ENCODE measurements around the gene MINK1. TPM values are rescaled to one million over a fixed set of nuclear protein-coding genes. Genes with fewer than 3 reads are reported as not detected.
A peak's percentile ranks its signal among the peaks of the same experiment; 100 is the strongest.

The MINK1 gene
- total and polyA plus RNA-seq, 2 of the 8 experiments (the other 6 are each of a cell fraction or from before 2014, with no cell fraction given): 26.9 to 77.7 TPM

DNA sequence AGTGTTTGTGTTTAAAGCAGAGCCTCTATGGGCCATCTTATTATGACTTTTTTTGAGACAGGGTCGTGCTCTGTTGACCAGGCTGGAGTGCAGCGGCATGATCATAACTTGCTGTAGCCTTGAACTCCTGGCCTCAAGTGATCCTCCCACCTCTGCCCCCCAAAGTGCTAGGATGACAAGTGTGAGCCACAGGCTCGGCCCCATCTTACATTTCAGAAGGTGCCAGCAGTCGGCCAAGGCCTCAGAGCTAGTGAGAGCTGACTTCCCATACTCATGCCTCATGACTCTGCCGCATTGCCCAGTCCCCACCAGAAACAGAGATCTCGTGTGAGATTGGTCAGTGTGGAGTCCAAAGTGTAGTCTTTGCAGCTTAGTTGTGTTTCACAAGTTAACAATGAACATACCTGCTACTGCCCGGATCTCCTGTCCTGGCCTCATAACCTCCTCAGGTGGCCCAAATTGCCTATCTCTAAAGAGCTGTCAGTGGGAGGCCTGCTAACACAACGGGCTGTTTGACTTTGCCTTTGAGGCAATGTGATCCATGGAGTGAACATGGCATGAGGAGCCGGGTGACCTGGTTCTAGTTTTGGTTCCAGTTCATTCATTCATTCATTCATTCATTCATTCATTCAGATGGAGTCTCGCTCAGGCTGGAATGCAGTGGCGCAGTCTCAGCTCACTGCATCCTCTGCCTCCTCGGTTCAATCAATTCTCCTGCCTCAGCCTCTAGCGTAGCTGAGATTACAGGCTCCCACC is 13.7 kb downstream of the MINK1 start:
- Histone ChIP-seq H3K4me3 (ENCODE audit: extremely low read depth in 1 of 4, insufficient read depth in 2 of 4, low read depth in 3 of 4, low read length in 4 of 4) (no peak overlapping the region; a peak in 1 of 8 replicates), H2BK120ac (replicated peaks; ENCODE audit: low read depth, low read length) (no peak overlapping the region), H3K79me1 (ENCODE audit: low read depth, low read length) (peaks cover 17% of the 10 kb centered on the region), H3K56ac (replicated peaks; ENCODE audit: insufficient read length, low read depth, low read length) (no peak overlapping the region), H3K4me1 (replicated peaks in 1 of 4; ENCODE audit: control insufficient read depth in 3 of 4, insufficient read depth in 4 of 4, low read length in 3 of 4) (peaks cover 7 to 28% (median 19%) of the 10 kb centered on the region in 4 experiments), H3K4me2 (ENCODE audit: insufficient read depth in 1 of 2, low read depth in 2 of 2, low read length in 2 of 2) (no peak overlapping the region), H2BK20ac (ENCODE audit: low read length) (peak overlapping the region; percentile 16; the same call in 1 of the 2 replicates), H2BK15ac (ENCODE audit: low read length) (0 out of 2 replicates have a peak overlapping the region, but pooled peaks have one; percentile 12), H4K8ac (ENCODE audit: extremely low read depth, insufficient read depth, low read length) (no peak overlapping the region), H2BK5ac (ENCODE audit: low read depth, low read length) (no peak overlapping the region), H4K91ac (replicated peaks; ENCODE audit: insufficient read length, low read length) (no peak overlapping the region), H3K18ac (ENCODE audit: extremely low read depth, low read length) (no peak overlapping the region), H4K5ac (ENCODE audit: insufficient read length, low read depth, low read length) (no peak overlapping the region), H3K14ac (ENCODE audit: insufficient read length) (no peak overlapping the region), H3K79me2 (ENCODE audit: control insufficient read depth in 1 of 2, insufficient read depth in 2 of 2, low read length in 2 of 2) (peaks cover 4 to 58% of the 10 kb centered on the region in 2 experiments), H3K36me3 (ENCODE audit: control insufficient read depth in 2 of 4, insufficient read depth in 4 of 4, low read length in 3 of 4) (no peaks in the 10 kb centered on the region; a peak in 1 of 8 replicates), H3K23ac (ENCODE audit: insufficient read length) (no peak overlapping the region), H3K9ac (replicated peaks in 1 of 4; ENCODE audit: extremely low read depth in 1 of 4, low read depth in 3 of 4, low read length in 3 of 4) (no peak overlapping the region), H3K27ac (ENCODE audit: low read depth, low read length) (no peak overlapping the region), H2BK12ac (ENCODE audit: low read depth, low read length) (no peak overlapping the region), H2AFZ (ENCODE audit: low read length) (no peak overlapping the region), H2AK5ac (ENCODE audit: low read depth, low read length) (no peak overlapping the region), H3K23me2 (ENCODE audit: low read depth, low read length) (no peaks in the 10 kb centered on the region), H3K9me3 (ENCODE audit: insufficient read depth in 2 of 2, low read depth in 1 of 2, low read length in 1 of 2) (no peaks in the 10 kb centered on the region), H4K20me1 (replicated peaks in 1 of 2; ENCODE audit: control insufficient read depth in 1 of 2, insufficient read depth in 2 of 2, low read length in 2 of 2) (peaks cover 0 to 3% of the 10 kb centered on the region in 2 experiments), H3K4ac (replicated peaks; ENCODE audit: insufficient read length, low read depth, low read length) (no peak overlapping the region), H3K27me3 (replicated peaks in 1 of 4; ENCODE audit: control insufficient read depth in 3 of 4, extremely low read depth in 1 of 4, insufficient read depth in 3 of 4, low read length in 3 of 4) (no peaks in the 10 kb centered on the region)
- WGBS, 2 experiments (ENCODE audit: extremely low coverage in 1 of 2, insufficient coverage in 1 of 2, insufficient read length in 1 of 2, insufficient replicate concordance in 2 of 2, low coverage in 1 of 2, low lambda C conversion rate in 2 of 2, missing lambda C conversion rate in 1 of 2): 87% methylated on average over 13 of the region's 13 CpGs; no CpG with 5 or more reads in 1 of the 2 experiments
- CTCF ChIA-PET (ENCODE audit: partially characterized antibody): interaction anchor here (1.1 to 1.3 kb wide), 3 partner anchors 9 to 50 kb away, joined by 3 to 4 read pairs (median 3); no protein-coding TSS in a partner anchor
- no peak for FAIRE-seq
- no peak for DNase-seq (ENCODE audit: low read depth in 1 of 2, low spot score in 2 of 2)
- POLR2A ChIA-PET (ENCODE audit: partially characterized antibody): interaction anchor here (0.6 to 1.8 kb wide), 4 partner anchors 9 to 94 kb away, joined by 3 to 6 read pairs (median 4); no protein-coding TSS in a partner anchor
- TF ChIP-seq SIX5 (IDR thresholded peaks at IDR 0.05; ENCODE audit: low read depth, low read length): no peak
- TF ChIP-seq, protein P1, sequence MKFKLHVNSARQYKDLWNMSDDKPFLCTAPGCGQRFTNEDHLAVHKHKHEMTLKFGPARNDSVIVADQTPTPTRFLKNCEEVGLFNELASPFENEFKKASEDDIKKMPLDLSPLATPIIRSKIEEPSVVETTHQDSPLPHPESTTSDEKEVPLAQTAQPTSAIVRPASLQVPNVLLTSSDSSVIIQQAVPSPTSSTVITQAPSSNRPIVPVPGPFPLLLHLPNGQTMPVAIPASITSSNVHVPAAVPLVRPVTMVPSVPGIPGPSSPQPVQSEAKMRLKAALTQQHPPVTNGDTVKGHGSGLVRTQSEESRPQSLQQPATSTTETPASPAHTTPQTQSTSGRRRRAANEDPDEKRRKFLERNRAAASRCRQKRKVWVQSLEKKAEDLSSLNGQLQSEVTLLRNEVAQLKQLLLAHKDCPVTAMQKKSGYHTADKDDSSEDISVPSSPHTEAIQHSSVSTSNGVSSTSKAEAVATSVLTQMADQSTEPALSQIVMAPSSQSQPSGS (IDR thresholded peaks at IDR 0.05; ENCODE audit: low read length): no peak
- no peak for TF ChIP-seq ASH2L (IDR thresholded peaks at IDR 0.05; ENCODE audit: low read length)
- TF ChIP-seq RAD21 (IDR thresholded peaks at IDR 0.05 in 1 of 2, conservative IDR thresholded peaks at IDR 0.05 in 1 of 2; ENCODE audit: low read depth in 2 of 2, low read length in 2 of 2): no peak
- TF ChIP-seq EGR1 (IDR thresholded peaks at IDR 0.05; ENCODE audit: borderline replicate concordance, low read depth, low read length): no peak
- TF ChIP-seq POLR2A (IDR thresholded peaks at IDR 0.05; ENCODE audit: control extremely low read depth in 1 of 2, low read depth in 2 of 2, low read length in 2 of 2): no peak
- no peak for TF ChIP-seq CBX8 (IDR thresholded peaks at IDR 0.05; ENCODE audit: borderline replicate concordance, low read depth, low read length)
- TF ChIP-seq MAFK (IDR thresholded peaks at IDR 0.05; ENCODE audit: low read depth, low read length): no peak
- no peak for TF ChIP-seq E2F6 (IDR thresholded peaks at IDR 0.05)
- no peak for TF ChIP-seq ZNF274 (IDR thresholded peaks at IDR 0.05; ENCODE audit: borderline replicate concordance, extremely low read depth, low read length)
